GM12874 (cell line): Measurements from ENCODE around the gene RAD51AP1.

Source experiments
- CTCF ChIP-seq: IDR thresholded peaks from 2 replicates; pipeline ENCODE4 v1.5.1; 2011; ENCODE audit warnings: low read depth, mild to moderate bottlenecking, control low read depth, low read length, moderate library complexity; ENCODE audit not compliant: insufficient read depth

The RAD51AP1 gene

GRCh38 chr12:4555804-4556203 lies 17.1 kb downstream of the RAD51AP1 start:
- no peak for TF ChIP-seq CTCF

GRCh38 chr12:4556735-4557530 lies 18.2 kb downstream of the RAD51AP1 start:
- TF ChIP-seq CTCF = no peak

- TF ChIP-seq CTCF = no peak
Measured at GRCh38 chr12:4557586-4557985, 18.9 kb downstream of the RAD51AP1 start.

GRCh38 chr12:4558171-4558570 lies 19.5 kb downstream of the RAD51AP1 start:
- TF ChIP-seq CTCF = no peak

- no peak for TF ChIP-seq CTCF
Measured at GRCh38 chr12:4562034-4562657, 23.5 kb downstream of the RAD51AP1 start, which contains the start of gene DYRK4. DYRK4 (plus strand) TSS chr12:4562208; CDS start chr12:4562246, 38 bp downstream.

GRCh38 chr12:4563336-4563735 lies 24.6 kb downstream of the RAD51AP1 start:
- no peak for TF ChIP-seq CTCF

GRCh38 chr12:4564818-4565217 lies 26.1 kb downstream of the RAD51AP1 start:
- no peak for TF ChIP-seq CTCF
